Measurements from ENCODE around the gene CRHR1.

- TF ChIP-seq TAF1 (IDR thresholded peaks at IDR 0.05; ENCODE audit: low read depth, low read length) (no peak), POLR2AphosphoS5 (IDR thresholded peaks at IDR 0.05; ENCODE audit: low read depth, low read length) (no peak), PAX5 (IDR thresholded peaks at IDR 0.05; ENCODE audit: insufficient read depth, low read length, severe bottlenecking) (no peak), POLR2A (IDR thresholded peaks at IDR 0.05; ENCODE audit: low read depth, low read length) (no peak), SPI1 (IDR thresholded peaks at IDR 0.05; ENCODE audit: low read depth, low read length) (no peak)
These were observed 29.1 kb upstream of the CRHR1 start for GRCh38 chr17:45755050-45755449.
